Aorta (tissue), 5 donors: ENCODE data around the gene MUC4. TPM values are rescaled to one million over a fixed set of nuclear protein-coding genes. Genes with fewer than 3 reads are reported as not detected.
A peak's percentile ranks its signal among the peaks of the same experiment; 100 is the strongest.

ENCODE experiments used
- ATAC-seq: fragments of 200-7000 bp; cut with Tn5 transposase; one replicate; pipeline ENCODE4 v1.9.1; 2022; ENCODE audit warnings: moderate library complexity; ENCODE audit not compliant: low FRiP score
- DNase-seq, 2 donors: peaks; one replicate each; pipeline ENCODE4 v3.0.0-alpha.2; 2020
- H3K27ac ChIP-seq, 2 donors: one replicate each; pipeline ENCODE4 v1.5.1; 2013; ENCODE audit warnings: low read length in 2 of 2, mild to moderate bottlenecking in 2 of 2, moderate library complexity in 2 of 2, control low read depth in 1 of 2, inconsistent platforms in 1 of 2, low read depth in 1 of 2
- H3K27me3 ChIP-seq, 2 donors: one replicate each; pipeline ENCODE4 v1.6.1; 2013; ENCODE audit warnings: control low read depth in 1 of 2, low read length in 1 of 2, mild to moderate bottlenecking in 1 of 2, moderate library complexity in 1 of 2; ENCODE audit not compliant: insufficient read depth in 2 of 2, control insufficient read depth in 1 of 2
- H3K36me3 ChIP-seq, 2 donors: one replicate each; pipeline ENCODE4 v1.6.1; 2013; ENCODE audit warnings: control low read depth in 1 of 2, low read length in 1 of 2, mild to moderate bottlenecking in 1 of 2; ENCODE audit not compliant: insufficient read depth in 2 of 2, control insufficient read depth in 1 of 2
- H3K4me1 ChIP-seq, 2 donors: one replicate each; pipeline ENCODE4 v1.6.1; 2013; ENCODE audit warnings: low read length in 2 of 2, control low read depth in 1 of 2, mild to moderate bottlenecking in 1 of 2, moderate library complexity in 1 of 2; ENCODE audit not compliant: insufficient read depth in 2 of 2, control insufficient read depth in 1 of 2
- H3K4me3 ChIP-seq, 2 donors: one replicate each; pipeline ENCODE4 v1.5.1; 2013; ENCODE audit warnings: low read length in 2 of 2, control low read depth in 1 of 2, mild to moderate bottlenecking in 1 of 2
- H3K9me3 ChIP-seq: one replicate; pipeline ENCODE4 v1.6.1; 2013; ENCODE audit warnings: mild to moderate bottlenecking, low read length; ENCODE audit not compliant: control insufficient read depth
- WGBS, 2 donors: extraction: QIAGEN DNeasy Blood & Tissue Kit; methylation state at CpG; one replicate each; pipeline ENCODE4 v1.1.7; 2013; 5-methylcytosine and 5-hydroxymethylcytosine counted together
- intact Hi-C, 2 donors: fragments of 100-400 bp; cut with DNase I; formaldehyde crosslinking; loops; one replicate each; pipeline versions ENCODE4 v1.14.2 to v1.15.0; 2022
- polyA plus RNA-seq, 2 donors: library from polyadenylated mRNA; stranded (reverse); fragments of 200-250 nt; gene quantifications; one replicate each; pipeline ENCODE4 v1.2.3, GENCODE V29; 2013
- total RNA-seq, 2 donors: library from RNA; stranded (reverse); fragmentation: NEBNext Ultra II Directional; extraction: Animal tissue kit (Norgen Biotek cat#: 25700); gene quantifications; one replicate each; pipeline ENCODE4 v1.2.1, GENCODE V29; 2021
- donor health status: healthy with polysubstance abuse.
- donor health status: Bipolar disorder and iron deficiency.
- donor health status: DM: no; HTN: no; CAD: no.
- donor health status: DM: no; HTN: no; CAD: no.
- donor health status: DM: yes; HTN: yes; CAD: no.

Gene MUC4
- total and polyA plus RNA-seq, 4 donors = 0.06 to 0.25 (median 0.08) TPM; not detected in 1

GRCh38 chr3:195755791-195756676 lies 55.7 kb downstream of the MUC4 start:
- ATAC-seq = no peak
- WGBS, 2 donors = 77 to 79% methylated on average over 16 of the region's 16 CpGs

GRCh38 chr3:195755391-195755790 lies 56.3 kb downstream of the MUC4 start:
- DNase-seq (peak in 1 of 2 donors; percentile 17), ATAC-seq (no peak)
- Histone ChIP-seq H3K27me3 (peaks cover 0 to 2% of the 10 kb centered on the region in 2 donors), H3K9me3 (no peaks in the 10 kb centered on the region), H3K36me3 (no peaks in the 10 kb centered on the region), H3K27ac (no peak overlapping the region), H3K4me3 (no peak overlapping the region), H3K4me1 (no peaks in the 10 kb centered on the region)
- intact Hi-C loops = no loop called here
- WGBS, 2 donors = 96 to 97% methylated on average over 7 of the region's 7 CpGs

More at GRCh38 chr3:195755791-195756676, 55.7 kb downstream of the MUC4 start:
- no peaks in the 10 kb centered on the region for H3K4me1 ChIP-seq
- DNase-seq = peak in 1 of 2 donors; percentile 63
- intact Hi-C loops = no loop called here
- H3K4me3 ChIP-seq = no peak overlapping the region
- H3K27ac ChIP-seq = no peak overlapping the region
- peaks cover 0 to 2% of the 10 kb centered on the region in 2 donors for H3K27me3 ChIP-seq
- H3K36me3 ChIP-seq = no peaks in the 10 kb centered on the region
- no peaks in the 10 kb centered on the region for H3K9me3 ChIP-seq

- intact Hi-C loops = no loop called here
- Histone ChIP-seq H3K4me1 (no peaks in the 10 kb centered on the region), H3K27ac (no peak overlapping the region), H3K36me3 (no peaks in the 10 kb centered on the region), H3K4me3 (no peak overlapping the region), H3K9me3 (no peaks in the 10 kb centered on the region), H3K27me3 (peaks cover 0 to 2% of the 10 kb centered on the region in 2 donors)
- 84 to 88% methylated on average over 7 of the region's 7 CpGs for WGBS, 2 donors
- ATAC-seq (no peak), DNase-seq (peak in 1 of 2 donors; percentile 23)
These were observed 56.8 kb downstream of the MUC4 start for GRCh38 chr3:195754906-195755305.

- Histone ChIP-seq H3K36me3 (no peaks in the 10 kb centered on the region), H3K4me1 (no peaks in the 10 kb centered on the region), H3K4me3 (no peak overlapping the region), H3K27me3 (peaks cover 0 to 2% of the 10 kb centered on the region in 2 donors), H3K9me3 (no peaks in the 10 kb centered on the region), H3K27ac (no peak overlapping the region)
- 93 to 94% methylated on average over 19 of the region's 19 CpGs for WGBS, 2 donors
- no peak for ATAC-seq
- intact Hi-C loops = no loop called here
- DNase-seq = peak; percentile 35 to 62
These were observed 57.6 kb downstream of the MUC4 start for GRCh38 chr3:195754141-195754540.

GRCh38 chr3:195753581-195753980 lies 58.1 kb downstream of the MUC4 start:
- H3K27me3 ChIP-seq = peaks cover 0 to 2% of the 10 kb centered on the region in 2 donors
- H3K27ac ChIP-seq = no peak overlapping the region
- DNase-seq = peak; percentile 20 to 57
- H3K36me3 ChIP-seq = no peaks in the 10 kb centered on the region
- no peaks in the 10 kb centered on the region for H3K9me3 ChIP-seq
- no peaks in the 10 kb centered on the region for H3K4me1 ChIP-seq
- H3K4me3 ChIP-seq = no peak overlapping the region
- ATAC-seq = no peak
- 77 to 83% methylated on average over 14 of the region's 14 CpGs for WGBS, 2 donors
- intact Hi-C loops = no loop called here

GRCh38 chr3:195752546-195753331 lies 59.0 kb downstream of the MUC4 start:
- Histone ChIP-seq H3K36me3 (no peaks in the 10 kb centered on the region), H3K27me3 (peaks cover 0 to 2% of the 10 kb centered on the region in 2 donors), H3K4me1 (no peaks in the 10 kb centered on the region), H3K4me3 (no peak overlapping the region), H3K27ac (no peak overlapping the region), H3K9me3 (no peaks in the 10 kb centered on the region)
- WGBS, 2 donors = 80 to 81% methylated on average over 26 of the region's 26 CpGs
- intact Hi-C loops = no loop called here
- ATAC-seq = no peak
- DNase-seq = peak; percentile 33 to 64

GRCh38 chr3:195752066-195752465 lies 59.7 kb downstream of the MUC4 start:
- no peaks in the 10 kb centered on the region for H3K4me1 ChIP-seq
- H3K4me3 ChIP-seq = no peak overlapping the region
- ATAC-seq (no peak), DNase-seq (peak; percentile 40 to 61)
- 91 to 95% methylated on average over 13 of the region's 13 CpGs for WGBS, 2 donors
- H3K27ac ChIP-seq = no peak overlapping the region
- intact Hi-C loops = no loop called here
- peaks cover 0 to 2% of the 10 kb centered on the region in 2 donors for H3K27me3 ChIP-seq
- H3K9me3 ChIP-seq = no peaks in the 10 kb centered on the region
- H3K36me3 ChIP-seq = no peaks in the 10 kb centered on the region

GRCh38 chr3:195751560-195751959 lies 60.2 kb downstream of the MUC4 start:
- no peak for DNase-seq
- H3K4me3 ChIP-seq = no peak overlapping the region
- intact Hi-C loops = no loop called here
- WGBS, 2 donors = 73 to 76% methylated on average over 7 of the region's 7 CpGs
- ATAC-seq = no peak
- H3K4me1 ChIP-seq = no peaks in the 10 kb centered on the region
- no peak overlapping the region for H3K27ac ChIP-seq
- peaks cover 0 to 2% of the 10 kb centered on the region in 2 donors for H3K27me3 ChIP-seq
- no peaks in the 10 kb centered on the region for H3K9me3 ChIP-seq
- H3K36me3 ChIP-seq = no peaks in the 10 kb centered on the region
